Regular cardiac myocyte (primary cell): Measurements from ENCODE around the gene IFFO2. TPM values are rescaled to one million over a fixed set of nuclear protein-coding genes. Genes with fewer than 3 reads are reported as not detected.

Experiments
- total RNA-seq: library from RNA; depleted of rRNA; stranded (reverse); fragments of >200 nt; gene quantifications from 2 replicates; pipeline ENCODE4 v1.2.3, GENCODE V29; 2014

IFFO2 gene
- 8.2 and 18.2 TPM in 2 replicates for total RNA-seq

GRCh38 chr1:18956193-18957135 lies at the start of gene IFFO2:
IFFO2 (minus strand) TSS chr1:18956676; CDS start chr1:18956332, 344 bp downstream.

GRCh38 chr1:18902523-18903290 lies 53.8 kb downstream of the IFFO2 start, which contains the start of gene ALDH4A1:
ALDH4A1 (minus strand) TSS chr1:18902555; CDS start chr1:18902523, 32 bp downstream.

GRCh38 chr1:18859560-18859959 lies 96.9 kb downstream of the IFFO2 start, which contains the start of gene TAS1R2:
TAS1R2 (minus strand) TSS chr1:18859660; CDS start chr1:18859660, 0 bp downstream.

Other genes with a start within 250 kb of the IFFO2 start
- gene TAS1R2, start 97.0 kb downstream of the IFFO2 start, total RNA-seq, result not detected in 2 replicates
- 12.1 and 12.5 TPM in 2 replicates for gene ALDH4A1, start 54.1 kb downstream of the IFFO2 start, total RNA-seq